NCI-H1092 (cell line): ENCODE measurements around the gene MBP.
"Not testable (repeated sequence)": the region's sequence is repeated elsewhere in the genome, so short reads cannot be mapped to it uniquely, and the experiment has no call there.

ENCODE experiments used
- DNase-seq: peaks from one replicate; lab custom pipeline; 2025; lab: John Stamatoyannopoulos, UW

The MBP gene

DNA sequence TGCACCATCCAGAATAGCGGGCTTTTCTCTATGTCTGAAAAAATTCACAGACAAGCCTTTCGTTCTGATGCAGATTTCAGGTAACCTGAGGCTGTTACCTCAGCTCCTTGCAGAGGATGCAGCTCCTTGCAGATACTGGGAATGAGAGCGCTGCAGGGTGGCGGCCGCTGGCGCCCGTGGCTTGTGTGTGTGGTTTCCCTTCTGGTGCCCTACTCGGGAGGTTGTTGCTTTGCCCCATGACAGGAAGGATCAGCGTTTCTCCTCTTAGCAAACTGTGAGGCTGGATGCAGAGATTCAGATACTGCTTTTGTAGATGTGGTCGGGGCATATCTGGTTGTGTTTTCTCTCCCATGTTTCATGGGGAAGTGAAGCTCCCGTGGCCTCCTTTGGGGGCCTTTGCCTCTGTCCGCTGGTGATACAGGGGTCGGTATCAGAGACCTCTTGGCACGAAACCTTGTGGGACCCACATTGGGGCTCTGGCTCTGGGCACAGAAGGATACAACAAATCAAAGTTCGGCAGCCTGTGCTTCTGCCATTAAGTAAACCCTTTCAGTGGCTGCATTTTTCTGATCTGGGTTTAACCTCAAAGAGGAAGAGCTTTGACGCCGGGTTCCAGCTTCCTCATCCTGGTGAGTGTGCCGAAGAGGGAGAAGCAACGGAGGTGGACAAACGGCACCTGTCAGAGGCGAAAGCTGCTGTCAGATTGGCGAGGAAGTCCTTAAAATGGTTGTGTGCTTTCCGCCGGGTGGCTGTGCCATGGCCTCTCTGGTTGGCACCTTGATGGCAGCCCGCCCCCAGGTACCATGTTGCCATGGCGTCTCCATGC is 127.8 kb downstream of the MBP start:
- DNase-seq, result no peak

DNA sequence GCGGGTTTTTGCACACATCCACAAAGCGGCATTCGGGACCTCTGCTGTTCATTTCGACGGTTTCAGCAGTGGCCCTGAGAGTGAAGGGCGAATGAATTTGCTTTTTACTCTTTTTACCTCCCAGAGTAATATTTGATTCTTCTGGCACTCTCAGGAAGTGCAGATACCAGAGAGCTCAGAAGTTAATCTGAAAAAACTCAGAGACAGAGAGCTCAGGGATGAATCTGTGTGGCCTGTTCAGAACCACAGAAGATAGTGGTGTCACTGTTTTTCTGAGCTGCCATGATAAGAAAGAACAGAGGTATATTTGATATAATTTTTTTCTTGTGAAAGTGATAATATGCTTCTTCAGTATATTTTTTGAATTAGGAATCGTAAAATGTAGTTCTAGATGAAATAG is 129.3 kb downstream of the MBP start:
- DNase-seq, result no peak

DNA sequence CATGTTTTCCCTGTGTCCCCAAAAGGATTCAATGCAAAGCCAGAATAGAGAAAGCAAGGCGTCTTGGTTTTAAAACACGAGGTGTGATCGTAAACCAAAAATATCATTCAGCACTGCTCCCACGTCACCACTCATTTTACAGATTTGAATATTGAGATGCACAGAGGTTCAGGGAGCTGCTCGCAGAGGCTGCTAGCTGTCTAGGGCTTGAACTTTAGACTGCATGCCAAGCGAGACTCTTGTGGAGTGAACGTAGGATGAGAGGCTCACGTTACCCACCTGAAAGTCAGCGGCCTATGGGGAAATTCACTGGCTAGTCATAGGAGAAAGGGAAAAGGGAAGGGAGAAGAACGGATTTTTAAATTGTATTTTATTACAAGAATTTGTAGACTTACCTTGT is 130.1 kb downstream of the MBP start:
- no peak for DNase-seq

DNA sequence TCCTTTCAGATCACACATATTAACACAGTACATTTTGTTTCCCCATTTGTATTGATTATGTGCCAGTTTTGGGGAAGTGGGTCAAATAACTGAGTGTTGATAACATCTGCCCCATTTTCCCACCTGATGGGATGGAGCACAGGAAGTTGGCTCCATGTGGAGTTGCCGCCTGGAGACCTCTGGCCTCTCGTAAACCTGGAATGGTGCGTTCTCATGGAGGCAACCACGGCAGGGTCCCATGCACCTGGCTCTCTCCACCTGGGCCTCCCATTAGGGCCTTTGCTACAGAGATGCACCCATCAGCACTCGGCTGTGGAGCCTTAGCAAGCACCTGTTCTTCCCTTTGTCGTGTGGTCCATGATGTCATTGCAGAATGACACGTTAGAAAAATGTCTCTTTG is 130.6 kb downstream of the MBP start:
- no peak for DNase-seq

DNA sequence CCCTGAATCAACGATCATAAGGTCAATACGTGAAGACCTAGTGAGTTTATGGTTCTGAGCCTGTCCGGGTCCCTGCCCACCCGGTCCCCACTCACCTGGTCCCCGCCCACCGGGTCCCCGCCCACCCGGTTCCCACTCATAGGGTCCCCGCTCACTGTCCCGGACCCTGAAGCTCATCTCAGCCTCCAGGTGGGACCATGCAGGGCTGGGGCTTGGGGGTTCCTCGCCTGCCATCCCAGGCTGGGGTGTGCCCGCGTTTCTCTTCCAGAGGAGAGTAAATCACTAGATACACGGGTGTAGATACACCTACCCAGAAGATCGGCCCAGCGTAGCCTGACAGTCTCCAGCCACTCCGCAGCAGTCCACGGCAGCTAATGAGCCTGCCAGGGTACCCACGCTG is 131.5 kb downstream of the MBP start:
- DNase-seq, result no peak

DNA sequence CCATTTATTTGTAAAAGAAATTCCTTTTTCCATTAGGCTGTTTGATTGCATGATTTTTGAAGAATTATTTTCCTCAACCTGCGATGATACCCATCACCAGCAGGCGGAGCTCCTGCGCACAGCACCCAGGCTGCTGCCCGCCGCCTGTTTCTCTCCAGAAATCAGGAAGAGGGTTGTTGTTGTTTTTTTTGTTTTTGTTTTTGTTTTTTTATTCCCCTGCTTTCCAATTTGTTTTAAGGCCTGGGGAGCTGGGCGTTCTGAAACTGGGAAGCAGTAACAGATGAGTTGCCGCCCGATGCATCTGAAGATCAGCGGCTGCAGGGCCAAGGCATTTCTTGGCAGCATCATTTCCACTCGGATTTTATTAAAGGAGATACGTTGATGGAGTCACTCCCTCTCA is 132.1 kb downstream of the MBP start:
- DNase-seq, result peak; percentile 23

DNA sequence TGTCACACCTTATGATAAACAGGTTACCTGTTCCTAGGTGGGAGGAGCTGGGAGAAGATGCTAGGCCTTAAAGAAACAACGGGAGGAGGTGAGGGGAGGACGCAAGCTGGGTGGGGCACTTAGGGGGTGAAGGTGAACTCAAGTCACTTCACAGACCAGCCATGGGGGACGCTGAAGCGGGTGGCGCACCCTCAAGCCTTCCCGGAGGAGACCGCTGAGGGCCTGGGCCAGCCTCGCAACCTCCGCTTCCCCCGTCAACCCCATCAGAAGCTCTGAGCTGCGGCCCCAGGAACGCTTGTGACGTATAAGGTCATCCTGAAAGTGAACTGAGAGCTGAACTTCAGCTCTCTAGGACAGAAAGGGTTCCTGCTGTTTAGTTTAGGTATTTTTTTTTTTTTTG is 133.5 kb downstream of the MBP start:
- DNase-seq, result no peak

DNA sequence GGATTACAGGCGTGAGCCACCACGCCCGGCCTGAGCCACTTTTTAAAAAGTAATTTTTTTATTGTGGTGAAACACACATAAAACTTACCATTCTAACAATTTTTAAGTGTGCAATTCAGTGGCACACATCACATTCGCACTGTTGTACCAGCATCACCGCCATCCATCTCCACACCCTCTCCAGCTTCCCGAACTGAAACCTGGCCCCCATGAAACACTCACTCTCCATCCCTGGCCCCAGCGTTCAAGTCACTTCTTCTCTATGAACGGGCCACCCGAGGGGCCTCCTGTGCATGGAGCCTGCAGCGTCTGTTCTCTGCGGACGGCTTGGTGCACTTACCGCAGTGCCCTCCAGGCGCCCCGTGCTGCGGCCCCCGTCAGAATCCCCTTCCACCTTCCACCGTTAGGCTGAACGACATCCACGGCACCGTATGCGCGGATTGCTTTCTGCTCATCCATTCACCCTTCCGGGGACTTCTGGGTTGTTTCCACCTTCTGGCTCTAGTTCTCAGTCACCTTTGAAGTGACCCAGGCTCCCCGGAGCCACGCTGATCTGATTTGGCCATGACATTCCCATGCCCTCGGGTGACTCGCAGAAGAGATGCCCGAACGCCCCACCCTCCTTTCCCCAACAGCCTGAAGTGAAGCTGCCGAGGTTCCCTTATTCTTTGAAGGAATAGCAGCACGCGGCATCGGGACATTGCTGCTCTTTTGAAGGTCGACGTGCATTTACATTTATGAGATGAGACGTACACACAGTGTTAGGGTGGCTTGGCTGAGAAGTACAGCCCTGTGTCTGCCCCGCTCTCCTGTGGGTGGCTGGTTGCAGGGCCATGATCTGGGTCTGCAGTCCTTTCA is 134.4 kb downstream of the MBP start:
- no peak for DNase-seq

DNA sequence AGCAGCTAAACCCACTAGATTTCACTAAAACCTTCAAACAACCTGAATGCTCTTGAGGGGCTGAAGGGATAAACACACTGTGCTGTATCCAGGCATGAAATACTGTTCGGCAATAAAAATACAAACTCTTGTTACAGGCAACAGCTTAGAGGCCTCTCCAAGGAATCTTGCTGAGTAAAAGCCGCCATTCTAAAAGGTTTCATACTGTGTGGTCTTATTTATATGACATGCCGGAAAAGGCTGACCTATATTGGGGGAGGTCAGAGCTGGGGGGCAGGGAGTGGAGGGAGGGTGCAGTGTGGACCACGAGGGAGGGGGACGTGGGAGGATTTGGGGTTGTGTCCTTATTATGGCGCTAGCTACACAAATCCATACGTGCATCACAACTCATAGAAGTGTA is 136.2 kb downstream of the MBP start:
- DNase-seq, result no peak

DNA sequence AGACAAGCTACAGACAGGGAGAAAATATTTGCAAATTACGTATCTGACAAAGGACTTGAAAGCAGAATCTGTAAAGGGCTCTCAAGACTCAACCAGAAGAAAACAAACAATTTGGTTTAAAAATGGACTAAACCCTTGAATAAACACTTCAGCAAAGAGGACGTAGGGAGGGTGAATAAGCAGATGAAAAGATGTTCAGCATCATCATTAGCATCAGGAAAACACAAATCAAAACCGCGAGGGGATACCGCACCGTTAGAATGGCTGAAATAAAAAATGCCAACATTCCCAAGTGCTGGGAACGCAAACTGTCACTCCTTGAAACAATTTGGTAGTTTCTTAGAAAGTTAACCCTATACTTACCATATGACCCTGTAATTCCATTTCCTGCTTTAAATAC is 136.7 kb downstream of the MBP start:
- no peak for DNase-seq

DNA sequence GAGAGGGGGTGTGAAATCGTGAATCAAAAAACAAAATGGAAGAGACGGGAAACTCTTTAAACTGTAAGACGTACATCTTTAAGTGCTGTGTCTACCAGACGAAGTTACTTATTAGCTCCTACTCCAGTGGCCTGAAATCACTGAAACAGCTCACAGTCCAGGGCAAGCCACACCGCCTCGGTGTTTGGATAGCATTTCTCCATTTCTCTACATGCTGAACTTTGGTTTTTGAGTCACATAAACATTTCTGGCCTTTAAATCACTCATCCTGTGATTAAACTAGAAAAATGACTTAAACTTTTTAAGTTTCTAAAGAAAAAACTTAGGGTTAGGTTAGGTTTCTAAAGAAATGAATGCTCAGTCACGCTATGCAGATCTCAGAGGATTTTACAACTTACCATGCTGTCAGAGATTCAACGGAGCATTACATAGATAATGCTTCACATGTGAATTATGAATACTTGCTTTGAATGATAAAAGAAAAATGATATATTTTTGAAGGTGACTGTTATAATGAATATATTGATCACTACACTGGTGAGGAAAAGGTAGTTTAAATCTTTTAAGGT is 138.4 kb downstream of the MBP start:
- no peak for DNase-seq

DNA sequence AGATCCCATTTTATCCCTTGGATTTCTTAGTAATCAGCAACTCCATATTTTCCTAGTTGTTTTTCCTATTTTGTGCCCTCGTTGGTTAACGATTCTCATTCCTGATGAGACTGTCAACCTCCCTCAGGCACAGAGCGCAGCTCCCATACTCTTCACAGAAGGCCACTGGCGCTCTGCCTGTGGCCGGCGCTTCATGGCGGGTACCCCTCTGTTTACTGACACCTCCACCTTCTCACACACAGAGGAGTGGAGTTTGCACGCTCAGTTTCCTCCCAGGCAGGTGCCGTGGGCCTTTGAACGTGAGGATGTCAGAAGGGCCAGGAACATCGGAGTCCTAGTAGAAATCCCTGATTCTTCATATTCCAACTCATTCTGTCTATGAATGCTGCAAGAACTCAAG is 139.0 kb downstream of the MBP start:
- DNase-seq, result no peak

DNA sequence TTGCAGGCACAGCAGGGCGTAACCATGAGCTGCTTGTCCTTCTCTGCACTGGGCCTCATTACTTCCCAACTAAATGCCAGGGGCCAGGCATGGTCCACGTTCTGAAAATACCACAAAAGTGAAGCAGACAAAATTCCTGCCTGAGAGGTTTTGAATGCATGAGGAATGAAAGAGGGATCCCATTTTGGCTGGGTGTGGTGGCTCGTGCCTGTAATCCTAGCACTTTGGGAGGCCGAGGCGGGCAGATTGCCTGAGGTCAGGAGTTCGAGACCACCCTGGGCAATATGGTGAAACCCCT is 139.5 kb downstream of the MBP start:
- no peak for DNase-seq

DNA sequence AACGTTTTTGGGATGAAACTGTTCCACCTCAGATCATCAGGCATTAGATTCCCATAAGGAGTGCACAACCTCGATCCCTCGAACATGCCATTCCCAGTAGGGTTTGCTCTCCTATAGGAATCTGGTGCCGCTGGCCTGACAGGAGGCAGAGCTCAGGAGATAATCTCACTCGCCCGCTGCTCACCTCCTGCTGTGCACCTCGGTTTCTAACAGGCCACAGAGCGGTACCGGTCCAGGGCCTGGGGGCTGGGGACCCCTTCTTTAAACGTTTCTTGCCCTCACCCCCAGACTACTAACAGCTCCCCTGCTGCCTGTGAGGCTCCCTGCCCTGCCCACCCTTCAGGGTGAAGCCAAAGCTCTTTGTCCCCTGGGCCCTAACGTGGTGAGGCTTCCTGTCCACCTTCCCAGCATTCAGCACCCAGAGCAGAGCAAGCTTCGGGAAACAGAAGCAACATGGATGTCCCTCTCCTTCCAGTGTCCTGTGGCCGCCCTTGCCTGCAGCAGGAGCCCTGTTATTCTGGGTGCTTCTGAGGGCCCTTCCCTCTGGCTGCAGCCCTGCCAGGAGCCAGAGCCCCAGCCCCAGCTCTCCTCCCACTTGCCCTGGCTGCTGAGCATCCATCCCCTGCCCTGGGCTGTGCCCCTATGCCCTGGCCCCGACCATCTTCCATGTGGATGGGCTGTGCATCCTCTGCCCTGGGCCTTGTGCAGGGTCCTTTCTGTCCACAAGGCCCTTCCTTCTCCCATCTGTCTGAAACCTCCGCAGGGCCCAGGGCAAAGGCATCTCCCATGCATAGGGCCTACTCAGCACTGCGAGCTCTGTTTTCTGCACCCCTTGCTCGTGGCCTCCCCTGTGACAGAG is 140.1 kb downstream of the MBP start:
- DNase-seq, result no peak

DNA sequence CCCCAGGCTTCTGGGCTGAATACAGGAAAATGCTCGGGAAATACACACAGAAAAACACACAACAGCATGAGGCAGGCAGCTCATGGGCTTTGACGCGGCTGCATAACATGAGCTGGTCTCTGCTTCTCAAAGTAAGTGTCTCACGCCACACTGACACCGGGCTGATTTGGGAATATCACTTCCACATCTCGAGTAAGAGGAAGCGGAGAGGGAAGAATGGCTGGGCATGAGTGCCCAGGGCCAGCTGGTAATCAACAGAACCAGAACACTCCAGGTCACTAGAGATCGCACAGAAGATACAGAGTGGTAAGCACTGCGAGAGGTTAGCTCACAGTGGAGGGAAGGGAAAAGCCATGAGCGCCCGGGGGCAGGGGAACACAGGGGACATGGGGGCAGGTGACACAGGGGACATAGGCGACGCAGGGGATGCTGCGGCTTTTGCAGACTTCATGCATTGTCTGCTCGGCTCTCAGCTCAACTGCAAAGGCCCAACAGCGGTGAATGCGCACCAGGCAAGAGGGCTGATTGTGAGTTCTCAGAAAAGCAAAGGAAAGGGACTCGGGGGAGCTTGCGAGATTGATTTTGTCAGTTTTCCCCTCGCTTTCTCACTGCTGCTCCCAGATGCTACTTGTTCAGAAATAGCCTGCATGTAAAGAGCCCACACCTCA is 141.4 kb downstream of the MBP start:
- no peak for DNase-seq

DNA sequence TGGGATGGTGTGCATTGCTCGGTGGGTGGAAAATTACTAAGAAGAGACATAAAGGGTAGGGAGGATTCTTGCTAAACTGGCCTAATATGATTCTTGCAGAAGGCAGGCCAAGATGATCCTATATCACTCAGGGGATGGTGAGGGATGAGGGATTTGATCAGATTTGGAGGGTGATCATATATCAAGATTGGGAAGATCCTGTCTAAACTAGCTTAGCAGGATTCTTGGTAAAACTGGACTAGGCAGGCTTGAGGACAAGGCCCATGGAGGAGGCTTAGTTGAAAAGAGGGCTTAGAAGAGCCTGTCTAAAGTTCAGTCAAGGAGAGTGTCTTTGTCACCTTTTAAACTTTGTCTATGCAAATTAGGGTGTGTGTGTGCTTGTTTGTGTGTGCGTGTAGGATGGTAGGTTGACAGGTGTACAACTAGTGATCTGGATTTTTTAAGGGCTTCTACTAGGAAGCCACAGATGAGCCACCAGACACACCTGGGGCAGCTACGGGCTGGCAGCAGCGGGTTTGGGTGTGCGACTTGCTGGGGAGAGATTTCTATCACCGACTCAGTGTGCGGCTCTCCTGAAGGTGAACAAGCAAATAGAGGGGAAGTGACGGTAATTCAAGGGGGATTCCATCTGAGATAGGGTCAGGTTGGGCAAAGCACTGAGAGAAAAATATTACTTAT is 142.1 kb downstream of the MBP start:
- not testable (repeated sequence) for DNase-seq

DNA sequence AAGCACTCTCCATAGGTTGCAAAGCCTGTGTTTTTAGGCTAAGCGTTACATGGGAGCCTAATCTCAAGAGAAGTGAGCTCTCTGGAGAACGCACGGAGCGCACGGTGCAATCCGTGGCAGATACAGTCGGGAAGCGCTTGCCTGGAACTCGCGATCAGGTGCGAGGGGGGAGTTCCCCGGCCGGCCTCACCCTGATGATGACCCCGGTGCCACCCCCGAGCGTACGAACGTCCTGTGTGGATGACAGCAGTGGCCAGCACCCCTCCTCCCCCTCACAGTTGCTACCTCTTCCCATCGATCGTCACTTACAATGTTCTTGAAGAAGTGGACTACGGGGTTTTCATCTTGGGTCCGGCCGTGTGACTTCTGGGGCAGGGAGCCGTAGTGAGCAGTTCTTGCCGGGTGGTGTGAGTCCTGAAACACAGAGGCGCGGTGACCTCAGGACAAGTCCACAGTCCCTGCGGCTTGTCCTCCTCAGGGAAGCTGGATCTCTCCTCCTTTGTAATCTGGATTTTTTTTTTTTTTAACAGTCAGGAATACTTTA is 142.9 kb downstream of the MBP start:
- no peak for DNase-seq

DNA sequence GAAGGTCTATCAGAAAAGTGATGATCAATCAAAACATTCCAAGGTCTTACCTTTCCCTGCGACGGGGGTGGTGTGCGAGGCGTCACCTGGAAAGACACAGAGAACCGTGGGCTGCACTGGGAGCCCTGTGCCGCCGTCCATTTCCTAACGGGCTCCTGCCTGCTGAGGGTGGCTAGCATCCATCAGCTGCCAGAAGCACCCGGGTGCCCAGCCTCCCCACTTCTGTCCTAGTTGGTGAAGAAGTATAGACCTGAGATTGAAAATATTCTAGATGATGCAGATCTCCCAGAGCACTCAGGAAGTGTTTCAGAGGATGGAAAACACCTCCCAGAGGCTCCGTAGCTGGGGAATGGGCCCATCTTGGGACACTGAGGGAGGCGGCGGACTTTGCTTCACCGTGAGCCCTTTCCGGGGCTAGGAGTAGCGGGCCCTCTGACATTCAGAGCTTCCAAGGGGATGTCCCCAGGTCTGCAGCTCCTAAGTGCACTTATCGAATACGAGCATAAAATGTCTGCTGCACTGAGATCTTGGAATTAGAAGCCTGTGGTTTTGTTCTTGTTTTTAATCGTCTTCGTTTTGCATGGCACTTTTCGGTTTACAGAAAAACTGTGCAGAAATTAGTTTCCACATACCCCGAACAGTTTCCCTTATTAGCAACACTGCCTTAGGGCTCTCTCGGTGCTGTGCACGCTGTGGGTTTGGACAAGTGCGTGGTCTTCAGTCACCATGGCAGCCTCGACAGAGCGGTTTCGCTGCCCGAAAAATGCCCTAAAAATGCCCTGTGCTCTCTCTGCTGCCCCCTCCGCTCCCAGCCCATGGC is 143.5 kb downstream of the MBP start:
- DNase-seq, result no peak

DNA sequence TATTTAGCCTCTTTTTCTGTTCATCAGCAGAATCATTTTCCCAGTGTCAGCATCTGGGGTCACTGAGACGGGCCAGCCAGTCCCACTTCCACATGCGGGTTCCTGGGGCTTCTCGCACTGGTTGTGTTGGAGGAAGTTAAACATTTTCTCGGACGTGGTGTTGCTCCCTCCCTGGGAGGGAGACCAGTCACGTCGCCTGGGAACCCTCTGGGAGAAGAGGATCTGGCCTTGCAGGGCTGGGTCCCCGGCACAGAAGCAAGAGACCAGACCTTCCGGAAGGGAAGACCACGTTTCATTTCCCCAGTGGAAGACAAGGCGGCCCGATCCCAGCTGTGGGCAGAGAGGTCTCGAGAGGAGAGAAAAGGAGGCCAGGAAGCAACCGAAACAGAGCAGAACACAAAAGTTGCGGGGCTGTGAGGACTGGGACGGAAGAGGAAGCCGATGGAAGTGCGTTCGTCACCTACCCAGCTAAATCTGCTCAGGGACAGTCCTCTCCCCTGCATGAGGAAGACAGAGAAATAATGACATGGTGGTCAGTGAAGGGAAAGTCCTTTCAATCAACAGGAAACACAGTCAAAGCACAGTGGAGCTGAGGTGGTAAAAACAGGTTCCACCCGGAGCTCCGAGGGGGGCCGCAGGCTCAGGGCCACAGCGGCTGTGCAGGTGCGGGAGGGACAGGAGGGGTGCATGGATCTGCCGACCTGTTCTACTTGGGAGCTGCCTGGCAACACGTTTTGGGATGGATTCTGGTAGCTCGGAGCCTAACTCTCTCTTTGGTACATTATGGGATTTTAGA is 144.4 kb downstream of the MBP start:
- no peak for DNase-seq
